Measurements from ENCODE around the gene MALRD1.
"Not testable (repeated sequence)": the region's sequence is repeated elsewhere in the genome, so short reads cannot be mapped to it uniquely, and the experiment has no call there.

MALRD1 gene

DNA sequence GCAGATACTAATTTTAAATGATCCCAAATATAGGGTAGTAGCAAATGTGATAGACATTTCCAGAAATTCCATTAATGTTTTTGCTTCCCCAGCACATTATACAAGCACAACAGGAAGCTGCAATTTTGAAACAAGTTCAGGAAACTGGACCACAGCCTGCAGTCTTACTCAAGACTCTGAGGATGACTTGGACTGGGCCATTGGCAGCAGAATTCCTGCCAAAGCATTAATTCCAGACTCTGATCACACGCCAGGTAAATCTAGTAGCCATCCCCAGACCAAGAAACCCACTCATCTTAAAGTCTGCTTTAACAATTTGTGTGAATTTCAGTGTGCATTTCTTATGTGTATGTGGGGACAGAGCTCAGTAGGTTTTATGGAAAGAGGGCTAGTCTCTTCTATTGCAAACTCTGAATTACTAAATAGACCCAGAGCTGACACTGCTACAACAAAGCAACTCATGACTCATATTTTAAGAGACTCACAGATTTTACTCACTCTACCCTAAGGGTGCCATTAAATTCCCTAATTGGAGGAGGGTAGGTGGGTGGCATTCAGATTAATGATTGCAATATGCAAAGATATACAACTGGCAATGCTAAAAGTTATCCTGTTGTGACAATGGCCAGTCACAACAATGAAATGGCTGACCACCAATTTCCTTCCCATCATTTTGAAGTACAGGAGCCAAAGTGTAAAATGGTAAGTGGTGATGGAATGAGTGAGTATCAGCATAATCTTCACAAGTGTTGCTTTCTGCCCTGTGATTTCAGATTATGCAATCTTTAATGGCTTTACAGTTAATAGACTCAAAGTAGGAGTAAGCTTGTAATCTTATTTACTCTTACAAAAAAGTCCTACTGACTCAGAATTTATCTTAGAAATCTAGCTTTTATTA lies 450.0 kb downstream of the MALRD1 start:
- peak in 1 of 4 experiments; percentile 4 for DNase-seq

DNA sequence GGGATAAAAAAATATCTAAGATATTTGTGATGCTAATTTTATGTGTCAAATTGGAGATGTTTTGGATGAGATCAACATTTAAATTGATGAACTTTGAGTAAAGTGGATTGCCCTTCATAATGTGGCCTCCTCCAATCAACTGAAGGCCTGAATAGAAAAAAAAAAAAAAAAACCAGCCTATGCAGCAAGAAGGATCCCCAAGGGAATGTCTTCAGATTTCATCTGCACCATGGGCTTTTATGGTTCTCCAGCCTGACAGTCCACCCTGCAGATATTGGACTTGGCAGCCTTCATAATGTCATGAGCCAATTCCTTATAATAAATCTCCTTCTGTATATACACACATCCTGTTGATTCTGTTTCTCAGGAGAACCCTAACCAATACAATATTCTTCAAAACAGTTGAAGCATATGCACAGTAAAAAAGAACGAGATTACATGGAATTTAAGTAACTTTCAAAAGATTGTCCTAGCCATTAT lies 450.7 kb downstream of the MALRD1 start:
- DNase-seq, result no peak

DNA sequence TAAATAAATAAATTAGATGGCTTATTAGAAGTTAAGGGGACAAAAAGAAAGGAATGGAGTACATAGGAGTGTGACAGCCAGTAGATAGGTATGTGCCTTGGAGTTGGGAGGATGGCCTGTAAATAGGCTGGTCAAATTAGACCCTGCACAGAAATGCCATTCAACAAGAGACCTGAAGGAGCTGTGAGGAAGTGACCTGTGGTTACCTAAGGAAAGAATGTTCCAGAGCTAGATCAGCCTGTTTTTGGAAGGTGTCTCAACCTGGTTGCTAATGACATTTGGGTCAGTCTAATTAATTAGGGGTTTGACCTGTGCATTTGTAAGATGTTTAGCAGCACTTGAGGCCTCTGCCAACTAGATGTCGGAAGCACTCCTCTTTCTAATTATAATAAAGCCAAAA lies 452.4 kb downstream of the MALRD1 start:
- DNase-seq, result no peak

DNA sequence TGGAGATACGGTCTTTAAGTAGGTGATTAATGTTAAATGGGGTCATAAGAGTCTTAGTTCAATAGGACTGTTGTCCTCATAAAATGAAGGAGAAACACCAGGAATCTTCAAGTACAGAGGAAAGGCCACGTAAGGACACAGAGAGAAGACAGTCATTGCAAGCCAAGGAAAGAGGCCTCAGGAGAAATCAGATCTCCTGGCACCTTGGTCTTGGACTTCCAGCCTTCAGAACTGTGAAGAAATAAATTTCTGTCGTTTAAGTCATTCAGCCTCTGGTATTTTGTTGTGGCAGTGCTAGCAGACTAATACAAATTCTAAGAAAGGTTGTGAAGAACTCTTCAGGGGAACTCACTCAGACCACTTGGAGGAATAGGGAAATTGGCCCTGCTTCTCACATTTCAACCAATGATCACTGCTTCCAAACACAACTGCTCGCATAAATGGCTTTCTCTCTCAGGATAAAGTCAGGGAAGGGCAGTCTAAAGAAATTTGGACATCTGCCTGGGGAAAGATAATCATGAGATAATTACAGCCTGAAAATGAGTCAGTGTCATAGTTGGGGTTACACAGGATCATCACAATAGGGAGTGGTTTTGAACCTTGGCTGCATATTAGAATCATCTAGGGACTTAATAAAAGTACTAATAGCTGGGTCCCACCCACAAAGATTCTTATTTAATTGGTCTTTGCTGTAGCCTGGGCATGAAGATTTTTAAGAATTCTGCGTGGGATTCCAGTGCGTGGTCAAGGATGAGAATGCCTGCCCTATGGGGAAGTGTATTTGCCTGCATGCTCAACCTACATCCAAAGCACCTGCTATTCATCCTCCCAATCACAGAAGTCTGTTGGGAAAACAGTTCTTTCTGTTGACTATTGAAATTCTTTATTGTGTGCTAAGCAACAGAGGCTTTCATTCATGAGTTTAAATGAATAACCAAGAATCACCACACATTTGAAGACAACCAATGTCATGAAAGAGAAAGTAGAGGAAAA lies 457.0 kb downstream of the MALRD1 start:
- DNase-seq, result no peak

DNA sequence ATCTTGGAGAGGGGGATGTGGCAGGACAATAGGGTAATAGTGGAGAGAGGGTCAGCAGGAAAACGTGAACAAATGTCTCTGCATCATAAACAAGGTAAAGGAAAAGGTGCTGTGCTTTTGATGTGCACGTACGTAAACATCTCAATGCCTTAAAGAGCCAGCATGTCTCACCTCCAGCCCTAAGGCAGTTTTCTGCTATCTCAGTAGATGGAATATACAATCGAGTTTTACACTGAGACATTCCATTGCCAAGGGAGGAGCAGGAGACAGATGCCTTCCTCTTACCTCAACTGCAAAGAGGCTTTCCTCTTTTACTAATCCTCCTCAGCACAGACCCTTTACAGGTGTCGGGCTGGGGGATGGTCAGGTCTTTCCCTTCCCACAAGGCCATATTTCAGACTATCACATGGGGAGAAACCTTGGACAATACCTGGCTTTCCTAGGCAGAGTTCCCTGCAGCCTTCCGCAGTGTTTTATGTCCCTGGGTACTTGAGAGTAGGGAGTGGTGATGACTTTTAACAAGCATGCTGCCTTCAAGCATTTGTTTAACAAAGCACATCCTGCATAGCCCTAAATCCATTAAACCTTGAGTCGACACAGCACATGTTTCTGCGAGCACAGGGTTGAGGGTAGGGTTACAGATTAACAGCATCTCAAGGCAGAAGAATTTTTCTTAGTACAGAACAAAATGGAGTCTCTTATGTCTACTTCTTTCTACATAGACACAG lies 461.6 kb downstream of the MALRD1 start:
- DNase-seq, result not testable (repeated sequence)

GRCh38 chr10:19518109-19518508 lies 469.5 kb downstream of the MALRD1 start:
- no peak for DNase-seq

GRCh38 chr10:19518632-19519031 lies 470.0 kb downstream of the MALRD1 start:
- DNase-seq, result no peak

DNA sequence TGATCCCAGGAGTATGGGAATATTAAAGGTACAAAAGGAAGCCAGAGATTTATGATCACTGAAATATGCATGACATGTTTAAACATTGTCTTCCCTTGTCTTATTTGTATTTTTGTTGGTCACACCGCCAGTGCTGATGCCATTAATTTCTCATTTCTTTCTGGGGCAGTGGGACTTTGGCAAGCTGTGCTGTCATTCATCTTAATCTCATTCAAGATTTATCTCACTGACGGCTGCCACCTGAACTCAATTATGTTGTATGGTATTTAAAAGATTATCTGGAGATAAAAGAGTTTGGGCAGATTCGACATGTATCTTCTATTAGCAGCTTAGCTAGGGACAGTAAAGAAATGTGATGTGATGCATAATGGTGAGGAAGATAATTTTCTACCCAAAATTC lies 482.7 kb downstream of the MALRD1 start:
- no peak for DNase-seq

GRCh38 chr10:19532411-19532810 lies 483.8 kb downstream of the MALRD1 start:
- no peak for DNase-seq

- no peak for DNase-seq
These were observed 492.7 kb downstream of the MALRD1 start for GRCh38 chr10:19541299-19541698.

DNA sequence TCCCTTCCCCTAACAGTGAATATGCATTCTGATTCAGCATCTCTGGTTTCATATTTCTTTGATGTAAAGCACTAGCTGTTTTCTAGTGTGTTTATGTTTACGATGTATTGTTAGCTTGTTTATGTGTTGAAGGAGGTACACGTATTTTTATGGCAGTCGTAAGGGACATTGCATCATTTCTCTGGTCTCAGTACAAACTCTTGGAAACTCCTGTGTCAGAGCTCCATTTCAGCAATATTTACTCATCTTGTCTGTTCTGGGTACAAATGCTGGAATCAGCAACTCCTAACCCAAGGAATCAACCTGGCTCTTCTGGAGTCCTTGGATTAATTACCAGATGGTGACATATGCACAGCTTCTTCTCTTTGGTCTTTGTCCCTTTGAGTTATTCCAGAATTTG lies 497.6 kb downstream of the MALRD1 start:
- DNase-seq, result no peak

- DNase-seq, result no peak
These were observed 500.9 kb downstream of the MALRD1 start for GRCh38 chr10:19549503-19549902.

DNA sequence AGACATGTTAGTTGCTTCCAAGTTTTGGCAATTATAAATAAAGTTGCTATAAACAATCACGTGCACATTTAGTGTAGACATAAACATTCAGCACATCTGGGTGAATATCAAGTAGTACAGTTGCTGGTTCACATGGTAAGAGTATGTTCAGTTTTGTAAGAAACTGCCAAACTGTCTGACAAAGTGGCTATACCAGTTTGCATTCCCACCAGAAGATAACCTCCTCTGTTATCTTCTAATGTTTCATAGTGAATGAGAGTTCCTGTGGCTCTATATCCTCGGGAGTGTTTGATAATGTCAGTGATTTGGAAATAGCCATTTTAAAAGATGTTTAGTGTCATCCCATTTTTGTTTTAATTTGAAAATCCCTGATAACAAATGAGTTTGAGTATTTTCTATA lies 508.1 kb downstream of the MALRD1 start:
- no peak for DNase-seq

DNA sequence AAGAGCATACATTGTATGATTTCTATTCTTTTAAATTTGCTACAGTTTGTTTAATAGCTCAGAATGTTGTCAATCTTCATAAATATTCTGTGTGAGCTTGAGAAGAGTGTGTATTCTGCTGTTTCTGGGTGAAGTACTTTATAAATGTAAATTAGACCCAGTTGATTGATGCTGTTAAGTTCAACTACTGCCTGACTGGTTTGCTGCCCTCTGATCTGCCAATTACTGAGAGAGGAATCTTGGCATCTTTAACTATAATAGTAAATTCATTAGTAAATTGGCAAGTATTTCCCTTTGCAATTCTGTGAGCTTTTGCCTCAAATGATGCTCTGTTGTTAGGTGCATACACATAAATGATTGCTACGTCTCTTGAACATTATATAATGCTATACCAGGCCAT lies 512.6 kb downstream of the MALRD1 start:
- no peak for DNase-seq

DNA sequence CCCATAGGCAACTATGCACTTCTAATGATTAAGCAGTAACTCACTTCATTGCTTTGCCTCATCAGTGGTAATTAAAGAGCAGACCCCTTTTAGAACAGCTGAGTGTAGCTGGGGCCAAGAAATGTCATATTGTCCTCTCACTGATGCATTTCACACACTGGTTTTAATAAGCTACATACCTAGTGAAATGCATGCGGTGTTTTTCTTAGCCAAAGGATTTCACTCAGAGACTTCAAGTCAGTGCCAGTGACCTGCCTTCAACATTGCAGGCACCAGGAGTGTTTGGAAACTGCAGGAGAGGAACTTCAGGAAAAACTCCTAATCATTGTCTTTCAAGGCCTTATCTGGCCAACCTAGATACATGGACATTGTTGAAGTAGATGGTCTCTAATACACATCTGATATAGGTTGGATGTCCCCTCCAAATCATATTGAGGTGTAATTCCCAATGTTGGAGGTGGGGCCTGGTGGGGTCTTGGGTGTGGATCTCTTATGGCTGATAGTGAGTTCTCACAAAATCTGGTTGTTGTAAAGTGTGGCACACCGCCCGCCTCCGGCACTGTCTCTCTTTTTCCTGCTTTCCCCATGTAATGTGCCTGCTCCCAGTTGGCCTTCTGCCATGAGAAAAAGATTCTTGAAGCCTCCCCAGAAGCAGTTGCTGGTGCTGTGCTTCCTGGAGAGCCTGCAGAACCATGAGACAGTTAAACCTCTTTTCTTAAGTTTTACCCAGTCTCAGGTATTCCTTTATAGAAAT lies 515.0 kb downstream of the MALRD1 start:
- no peak for DNase-seq

DNA sequence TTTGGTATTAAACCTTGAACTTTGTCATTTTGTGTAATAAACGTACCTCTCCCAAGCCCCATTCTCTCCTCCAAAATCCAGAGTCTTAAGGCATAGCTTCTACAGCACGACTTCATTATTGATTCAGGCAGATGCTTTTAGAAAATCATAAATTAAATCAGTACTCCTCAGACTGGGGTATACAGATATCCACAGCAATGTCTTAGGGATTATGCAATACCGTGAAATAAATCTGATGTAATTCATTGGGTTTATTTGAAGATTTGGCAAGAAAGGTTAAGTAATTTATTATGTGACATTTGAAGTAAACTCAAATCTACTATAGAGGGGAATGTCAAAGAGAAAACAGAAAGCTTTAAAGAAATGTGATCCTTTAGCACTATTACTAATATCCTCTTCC lies 521.5 kb downstream of the MALRD1 start:
- no peak for DNase-seq

GRCh38 chr10:19570991-19571390 lies 522.4 kb downstream of the MALRD1 start:
- DNase-seq, result no peak

DNA sequence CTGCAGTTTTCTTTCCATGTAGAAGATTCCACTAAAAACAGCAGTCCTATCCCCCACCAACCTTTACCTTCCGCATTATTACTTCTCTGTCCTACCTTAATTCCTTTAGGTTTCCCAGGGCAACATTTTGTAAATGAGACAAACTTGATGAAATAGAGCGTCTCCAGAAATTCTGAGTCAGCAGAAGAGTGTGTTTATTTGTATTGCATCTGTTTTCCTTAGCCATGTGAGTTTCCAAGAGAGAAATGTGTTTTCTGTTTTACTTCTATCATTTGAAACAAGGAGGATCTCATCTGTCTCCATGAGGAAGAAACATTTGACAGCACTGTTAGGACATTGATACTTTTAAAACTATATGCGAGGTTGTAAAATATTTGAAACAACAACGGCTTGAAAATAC lies 523.5 kb downstream of the MALRD1 start:
- no peak for DNase-seq

DNA sequence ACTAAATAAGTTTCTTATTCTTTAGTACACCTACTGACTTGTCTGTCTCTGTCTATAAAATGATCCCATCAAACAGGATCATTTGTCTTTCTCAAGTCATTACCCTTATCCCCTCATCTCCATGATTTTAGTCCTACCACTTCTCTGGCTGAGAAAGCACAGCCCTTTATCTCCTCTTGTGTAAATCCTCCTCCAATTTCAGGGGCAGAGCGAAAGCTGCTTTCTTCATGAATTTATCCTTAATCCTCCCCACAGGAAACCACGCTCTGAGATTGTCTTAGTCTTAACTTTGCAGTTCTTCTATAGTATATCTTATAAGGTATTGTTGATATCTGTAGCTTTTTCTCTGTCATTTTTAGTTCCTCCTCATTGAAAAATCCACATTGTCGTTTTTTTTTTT lies 528.0 kb downstream of the MALRD1 start:
- DNase-seq, result no peak

GRCh38 chr10:19577381-19577780 lies 528.8 kb downstream of the MALRD1 start:
- no peak for DNase-seq

DNA sequence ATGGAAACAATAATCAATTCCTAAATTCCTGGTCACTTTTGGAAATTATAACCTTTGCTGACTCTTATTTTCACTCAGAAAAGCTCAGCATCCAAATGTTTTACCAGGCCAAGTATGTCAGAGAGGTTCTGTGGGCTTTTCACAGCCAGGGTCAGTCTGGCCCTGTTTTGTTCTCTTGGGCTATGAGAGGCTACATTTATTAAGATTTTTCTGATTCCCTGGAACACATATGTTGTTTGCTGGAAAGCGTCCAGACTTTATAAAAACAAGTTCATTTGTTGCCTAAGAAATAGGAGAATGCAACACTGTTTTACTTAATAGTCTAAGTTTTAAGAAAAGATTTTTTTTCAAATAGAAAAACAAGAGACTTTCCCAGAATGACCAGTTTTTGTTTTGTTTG lies 529.2 kb downstream of the MALRD1 start:
- no peak for DNase-seq

DNA sequence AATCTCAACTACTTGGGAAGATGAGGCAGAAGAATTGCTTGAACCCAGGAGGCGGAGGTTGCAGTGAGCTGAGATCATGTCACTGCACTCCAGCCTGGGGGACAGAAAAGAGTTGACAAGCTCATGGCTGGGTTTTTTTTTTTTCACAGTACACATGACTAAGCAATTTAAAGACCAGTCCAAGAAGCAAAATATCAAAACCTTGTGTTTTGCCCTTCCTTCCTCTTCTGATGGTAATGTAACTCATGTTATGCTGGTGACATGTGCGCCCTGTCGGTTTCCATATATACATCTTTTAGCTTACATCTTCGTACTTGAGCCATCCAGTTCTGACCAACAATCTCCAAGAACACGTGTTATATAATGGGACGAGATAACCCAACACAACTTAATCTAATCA lies 530.0 kb downstream of the MALRD1 start:
- peak in 3 of 4 experiments; percentile 4 to 52 (median 39) for DNase-seq
